SJCRH30 (cell line): ENCODE data around the gene DCLK1. TPM values are rescaled to one million over a fixed set of nuclear protein-coding genes. Genes with fewer than 3 reads are reported as not detected.

ENCODE experiments used
- DNase-seq, 2 experiments: peaks; one replicate each; pipeline ENCODE4 v3.0.0-alpha.2; 2015 to 2020
- H3K27ac ChIP-seq: fragments of 250-450 bp; sonication (Bioruptor Pico); 2 replicates; pipeline ENCODE4 v1.5.1; 2020; ENCODE audit warnings: mild to moderate bottlenecking, moderate library complexity
- H3K27me3 ChIP-seq: fragments of 250-450 bp; sonication (Bioruptor Pico); 2 replicates; pipeline ENCODE4 v1.5.1; 2020; ENCODE audit warnings: mild to moderate bottlenecking, moderate library complexity
- H3K36me3 ChIP-seq: fragments of 250-450 bp; sonication (Bioruptor Pico); 2 replicates; pipeline ENCODE4 v1.5.1; 2020; ENCODE audit warnings: mild to moderate bottlenecking, moderate library complexity
- H3K4me1 ChIP-seq: fragments of 250-450 bp; sonication (Bioruptor Pico); 2 replicates; pipeline ENCODE4 v1.5.1; 2020; ENCODE audit warnings: mild to moderate bottlenecking, moderate library complexity
- H3K4me3 ChIP-seq: fragments of 250-450 bp; sonication (Bioruptor Pico); 2 replicates; pipeline ENCODE4 v1.5.1; 2020; ENCODE audit warnings: mild to moderate bottlenecking, moderate library complexity
- H3K9me3 ChIP-seq: fragments of 250-450 bp; sonication (Bioruptor Pico); replicated peaks from 2 replicates; pipeline ENCODE4 v1.5.1; 2020; ENCODE audit warnings: mild to moderate bottlenecking, moderate library complexity
- total RNA-seq: library from RNA; depleted of rRNA; stranded (reverse); fragments of >200 nt; shearing (Covaris generic); gene quantifications from 2 replicates; pipeline ENCODE4 v1.2.3, GENCODE V29; 2014

Gene DCLK1
- total RNA-seq, 1 experiment from 2014 or later, result 17.9 TPM

DNA sequence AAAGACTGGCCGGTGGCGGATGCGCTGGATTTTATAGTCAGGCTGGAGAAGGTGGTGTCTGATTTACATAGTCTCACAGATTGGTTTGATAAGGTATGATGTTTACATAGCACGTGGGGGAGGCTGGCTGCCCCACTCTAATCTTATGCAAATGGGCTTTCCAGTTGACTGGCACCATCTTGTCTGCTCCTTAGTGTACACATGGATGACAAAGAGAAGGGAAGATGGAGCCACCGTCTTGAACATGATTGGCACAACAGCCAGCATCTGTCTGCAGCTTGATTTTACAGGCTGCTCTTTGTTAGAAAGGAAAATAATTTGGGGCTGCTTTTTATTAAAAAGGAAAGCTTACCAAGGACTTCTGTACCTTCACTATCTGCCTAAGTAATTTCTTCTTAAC, 389.5 kb downstream of the DCLK1 start:
- no peak for DNase-seq
- peaks cover 10% of the 10 kb centered on the region for H3K4me1 ChIP-seq
- no peak overlapping the region for H3K27ac ChIP-seq
- H3K27me3 ChIP-seq, result no peaks in the 10 kb centered on the region
- H3K36me3 ChIP-seq, result no peaks in the 10 kb centered on the region
- no peaks in the 10 kb centered on the region for H3K9me3 ChIP-seq
- no peak overlapping the region for H3K4me3 ChIP-seq

DNA sequence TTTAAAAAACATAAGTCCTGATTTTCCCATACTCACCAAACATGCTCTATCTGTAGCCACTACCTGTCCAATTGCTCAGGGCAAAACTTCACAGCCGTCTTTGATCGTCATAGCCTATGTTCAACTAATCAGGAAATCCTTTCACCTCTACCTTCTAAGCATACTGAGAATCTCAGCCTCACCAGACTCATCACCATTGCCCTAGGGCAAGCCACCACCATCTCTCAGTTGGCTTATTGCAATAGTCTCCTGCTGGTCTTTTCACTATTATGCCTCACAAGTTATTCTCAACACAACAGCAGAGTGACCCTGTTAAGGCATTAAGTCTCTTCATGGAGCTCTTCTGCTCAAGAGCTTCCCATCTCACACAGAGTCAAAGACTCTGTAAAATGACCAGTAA, 394.3 kb downstream of the DCLK1 start:
- Histone ChIP-seq H3K27me3 (no peaks in the 10 kb centered on the region), H3K9me3 (no peaks in the 10 kb centered on the region), H3K4me3 (no peak overlapping the region), H3K36me3 (no peaks in the 10 kb centered on the region), H3K27ac (no peak overlapping the region), H3K4me1 (peaks cover 25% of the 10 kb centered on the region)
- no peak for DNase-seq

DNA sequence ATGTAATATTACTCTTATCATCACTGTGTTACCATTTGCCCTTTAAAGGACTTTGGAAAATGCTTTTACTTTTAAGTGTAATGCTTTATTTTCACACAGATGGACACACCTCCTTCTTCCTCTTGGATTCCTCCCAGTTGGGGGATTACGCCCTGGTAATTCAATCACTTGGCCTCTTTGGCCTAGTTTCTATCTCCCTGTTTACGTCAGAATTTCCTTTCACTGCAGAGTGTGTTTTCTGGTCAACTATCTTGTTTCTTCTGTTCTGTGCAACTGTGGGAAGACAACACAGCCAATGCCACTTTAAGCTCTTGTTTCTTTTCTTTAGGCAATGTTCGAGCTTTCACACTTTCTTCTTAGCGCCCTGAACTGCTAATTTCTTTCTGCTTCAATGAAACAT, 397.4 kb downstream of the DCLK1 start:
- Histone ChIP-seq H3K4me1 (peaks cover 15% of the 10 kb centered on the region), H3K9me3 (no peaks in the 10 kb centered on the region), H3K27me3 (no peaks in the 10 kb centered on the region), H3K36me3 (no peaks in the 10 kb centered on the region), H3K27ac (no peak overlapping the region), H3K4me3 (no peak overlapping the region)
- peak; percentile 21 to 65 for DNase-seq

DNA sequence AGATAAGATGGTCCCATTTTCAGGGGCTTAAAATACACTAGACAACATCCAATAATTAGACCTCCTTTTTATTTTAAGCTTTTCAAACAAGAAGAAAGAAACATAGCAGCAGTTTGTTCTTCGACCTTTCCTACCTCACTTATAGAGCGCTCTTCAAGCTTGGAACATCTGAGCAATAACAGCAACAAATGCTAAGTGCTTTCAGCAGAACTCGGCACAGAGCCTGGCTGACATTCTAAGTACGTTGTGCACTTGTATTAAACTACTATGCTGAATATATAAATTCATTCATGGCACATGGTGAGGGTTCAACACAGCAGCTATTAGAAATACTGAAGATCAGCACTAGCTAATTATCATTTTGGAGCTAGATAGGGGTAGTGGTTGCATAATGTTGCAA, 398.6 kb downstream of the DCLK1 start:
- Histone ChIP-seq H3K4me1 (peaks cover 15% of the 10 kb centered on the region), H3K9me3 (no peaks in the 10 kb centered on the region), H3K27me3 (no peaks in the 10 kb centered on the region), H3K36me3 (no peaks in the 10 kb centered on the region), H3K27ac (no peak overlapping the region), H3K4me3 (no peak overlapping the region)
- DNase-seq, result no peak

DNA sequence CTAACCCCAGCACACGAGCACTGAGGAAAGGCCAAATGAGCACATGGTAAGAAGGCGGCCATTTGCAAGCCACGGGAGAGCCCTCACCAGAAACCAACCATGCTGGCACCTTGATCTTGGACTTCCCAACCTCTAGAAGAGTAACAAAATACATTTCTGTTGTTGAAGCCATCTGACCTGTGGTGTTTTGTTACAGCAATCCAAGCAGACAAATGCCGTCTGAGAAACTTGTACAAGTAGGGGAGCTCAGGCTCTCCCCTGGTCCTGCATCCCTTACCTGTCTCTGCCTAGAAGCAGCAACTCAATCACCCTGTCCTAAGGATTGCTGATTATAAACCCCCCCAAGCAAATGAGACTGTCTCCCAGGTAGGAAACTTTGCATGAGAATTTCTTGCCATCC, 399.7 kb downstream of the DCLK1 start:
- Histone ChIP-seq H3K27ac (no peak overlapping the region), H3K9me3 (no peaks in the 10 kb centered on the region), H3K4me3 (no peak overlapping the region), H3K36me3 (no peaks in the 10 kb centered on the region), H3K4me1 (peaks cover 15% of the 10 kb centered on the region), H3K27me3 (no peaks in the 10 kb centered on the region)
- no peak for DNase-seq

DNA sequence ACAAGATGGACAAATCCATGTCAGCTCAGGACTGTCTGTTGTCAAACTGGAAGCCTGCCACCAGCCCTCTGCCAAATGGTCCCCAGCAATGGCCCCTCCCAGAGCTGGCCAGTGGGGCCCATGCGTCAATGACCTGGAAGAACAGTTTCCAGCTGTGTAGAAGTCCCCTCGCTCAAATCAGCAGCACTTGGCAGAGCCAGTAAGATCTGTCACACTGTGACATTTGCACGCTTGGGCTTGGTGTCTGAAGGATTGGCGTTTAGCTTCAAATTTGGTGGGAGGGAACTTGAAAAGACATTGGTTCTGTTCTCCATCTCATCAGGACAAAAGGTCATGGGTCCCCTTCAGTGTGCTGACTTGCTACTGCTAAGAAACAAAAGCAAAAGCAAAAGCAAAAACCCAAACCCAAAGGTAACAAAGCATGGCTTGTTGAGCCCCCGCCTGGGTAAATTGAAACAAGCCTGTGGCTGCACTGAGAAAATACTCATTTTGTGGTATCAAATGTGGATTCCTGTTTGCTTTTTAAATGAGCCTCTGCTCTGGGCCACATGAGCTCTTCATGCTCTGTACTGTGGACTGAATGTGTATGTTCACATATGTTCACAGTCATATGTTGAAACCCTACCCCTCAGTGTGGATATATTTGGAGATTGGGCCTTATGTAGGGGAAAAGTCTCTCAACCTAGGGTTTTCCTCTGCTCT, 401.1 kb downstream of the DCLK1 start:
- no peak overlapping the region for H3K27ac ChIP-seq
- no peak overlapping the region for H3K4me3 ChIP-seq
- no peaks in the 10 kb centered on the region for H3K36me3 ChIP-seq
- H3K9me3 ChIP-seq, result no peaks in the 10 kb centered on the region
- H3K4me1 ChIP-seq, result peaks cover 15% of the 10 kb centered on the region
- DNase-seq, result no peak
- H3K27me3 ChIP-seq, result no peaks in the 10 kb centered on the region

DNA sequence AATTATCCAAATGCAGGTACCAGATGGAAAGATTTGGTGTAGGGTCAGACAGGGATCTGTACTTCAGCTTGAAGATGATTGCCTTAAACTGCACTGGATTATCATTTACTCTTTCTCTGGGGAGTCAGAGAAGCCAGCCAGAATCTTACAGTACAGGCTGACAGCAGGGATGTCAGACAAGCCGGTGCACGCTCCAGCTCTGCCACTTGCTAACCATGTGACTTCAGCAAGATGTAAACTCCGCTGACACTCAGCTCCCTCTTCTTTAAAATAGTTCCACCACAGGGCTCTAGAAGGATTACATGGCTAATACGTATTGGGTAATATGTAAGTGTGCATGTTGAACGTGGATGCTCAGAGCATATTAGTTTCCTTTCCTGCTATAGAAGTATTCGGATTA, 403.3 kb downstream of the DCLK1 start:
- Histone ChIP-seq H3K27ac (no peak overlapping the region), H3K4me3 (no peak overlapping the region), H3K4me1 (no peaks in the 10 kb centered on the region), H3K9me3 (no peaks in the 10 kb centered on the region), H3K36me3 (no peaks in the 10 kb centered on the region), H3K27me3 (no peaks in the 10 kb centered on the region)
- DNase-seq, result no peak

DNA sequence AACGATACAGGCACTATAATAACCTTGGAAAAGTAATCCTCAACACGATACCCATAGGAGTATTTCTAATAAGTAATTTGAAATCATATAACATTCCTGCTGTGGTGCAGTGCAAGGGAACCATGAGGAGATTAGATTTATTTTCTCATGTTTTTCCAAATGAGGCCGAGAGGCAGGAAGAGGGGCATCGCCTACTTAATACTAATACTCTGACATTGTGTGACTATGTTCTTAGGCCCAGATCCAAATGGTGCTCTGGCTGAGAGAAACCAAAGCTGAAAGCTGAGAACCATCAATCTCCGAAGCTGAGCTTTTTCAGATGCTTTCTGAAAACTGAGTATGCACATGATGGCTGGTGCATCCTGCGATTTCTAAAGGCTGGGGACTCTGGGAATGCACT, 406.7 kb downstream of the DCLK1 start:
- no peaks in the 10 kb centered on the region for H3K4me1 ChIP-seq
- H3K27ac ChIP-seq, result no peak overlapping the region

DNA sequence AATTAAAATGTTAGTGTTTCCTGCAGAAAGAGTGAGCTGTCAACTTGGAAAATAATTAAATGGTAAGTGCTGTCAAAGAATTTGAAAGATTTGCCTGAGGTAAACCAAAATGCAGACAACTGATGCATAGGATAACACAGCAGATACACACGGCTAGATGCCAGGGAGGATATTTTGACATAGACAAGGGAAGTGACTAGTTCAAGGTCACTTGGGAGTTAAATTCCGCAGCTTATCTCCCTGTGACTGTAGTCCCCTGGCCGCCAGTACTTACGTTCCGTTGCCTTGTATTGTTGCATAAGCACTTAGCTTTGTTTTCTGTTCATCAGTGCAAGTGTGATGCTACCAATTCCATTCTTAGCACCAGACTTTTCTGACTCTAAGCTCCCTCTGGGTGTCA, 407.4 kb downstream of the DCLK1 start:
- no peak overlapping the region for H3K4me3 ChIP-seq
- no peaks in the 10 kb centered on the region for H3K36me3 ChIP-seq
- no peaks in the 10 kb centered on the region for H3K27me3 ChIP-seq
- no peak for DNase-seq
- H3K4me1 ChIP-seq, result no peaks in the 10 kb centered on the region
- no peak overlapping the region for H3K27ac ChIP-seq
- no peaks in the 10 kb centered on the region for H3K9me3 ChIP-seq

More for the DNA sequence above, 406.7 kb downstream of the DCLK1 start:
- Histone ChIP-seq H3K27me3 (no peaks in the 10 kb centered on the region), H3K4me3 (no peak overlapping the region), H3K9me3 (no peaks in the 10 kb centered on the region), H3K36me3 (no peaks in the 10 kb centered on the region)
- DNase-seq, result no peak

DNA sequence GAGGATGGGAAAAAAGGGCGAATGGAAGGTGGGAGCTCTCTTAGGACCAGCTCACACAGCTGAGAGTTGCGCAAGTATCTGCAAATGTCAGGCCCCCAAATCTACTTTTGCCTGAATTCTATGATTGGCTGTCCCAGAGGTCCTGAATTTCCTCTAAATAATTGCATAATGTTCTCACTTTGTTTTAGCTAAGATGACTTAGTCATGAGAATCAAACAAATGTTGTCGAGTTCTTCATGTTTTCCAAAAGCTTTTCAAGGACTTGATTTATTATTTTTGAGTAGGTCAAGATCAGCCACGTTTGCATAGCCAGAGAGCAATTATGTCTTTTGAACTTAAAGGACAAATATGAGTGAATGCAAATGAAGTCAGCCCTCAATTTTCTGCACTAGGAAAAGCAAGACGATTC, 408.1 kb downstream of the DCLK1 start:
- Histone ChIP-seq H3K27ac (no peak overlapping the region), H3K9me3 (no peaks in the 10 kb centered on the region)

DNA sequence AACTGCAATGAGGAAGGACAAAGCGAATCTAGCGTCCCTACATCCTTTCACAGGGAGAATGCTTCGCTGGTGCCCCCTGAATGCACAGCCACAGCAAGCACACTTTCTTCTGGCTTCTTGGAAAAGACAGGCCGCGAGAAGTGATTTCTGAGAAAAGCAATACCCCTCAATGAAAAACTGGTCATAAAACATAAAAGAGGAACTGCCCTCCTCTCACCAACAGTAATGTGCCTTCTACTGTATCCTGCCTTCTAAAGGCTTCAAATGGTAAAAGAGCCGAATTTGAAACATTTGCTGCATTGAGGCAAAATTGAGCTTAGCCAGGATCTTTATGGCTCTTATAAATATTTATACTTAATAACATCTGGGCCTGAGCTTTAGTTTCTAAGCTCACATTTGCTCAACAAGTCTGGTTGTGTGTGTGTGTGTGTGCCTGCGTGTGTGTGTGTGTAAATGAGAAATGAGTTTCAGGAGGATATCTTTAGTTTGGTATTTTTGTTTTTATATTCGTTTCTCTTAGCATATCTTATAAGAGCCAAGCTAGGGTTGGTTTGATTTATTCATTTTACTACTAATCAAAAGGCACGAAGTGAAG, 408.6 kb downstream of the DCLK1 start:
- DNase-seq, result no peak
- H3K27ac ChIP-seq, result no peak overlapping the region
- H3K36me3 ChIP-seq, result no peaks in the 10 kb centered on the region
- H3K4me3 ChIP-seq, result no peak overlapping the region
- no peaks in the 10 kb centered on the region for H3K4me1 ChIP-seq
- no peaks in the 10 kb centered on the region for H3K9me3 ChIP-seq
- H3K27me3 ChIP-seq, result no peaks in the 10 kb centered on the region

More for the DNA sequence above, 408.1 kb downstream of the DCLK1 start:
- no peak for DNase-seq
- Histone ChIP-seq H3K27me3 (no peaks in the 10 kb centered on the region), H3K36me3 (no peaks in the 10 kb centered on the region), H3K4me1 (no peaks in the 10 kb centered on the region), H3K4me3 (no peak overlapping the region)

DNA sequence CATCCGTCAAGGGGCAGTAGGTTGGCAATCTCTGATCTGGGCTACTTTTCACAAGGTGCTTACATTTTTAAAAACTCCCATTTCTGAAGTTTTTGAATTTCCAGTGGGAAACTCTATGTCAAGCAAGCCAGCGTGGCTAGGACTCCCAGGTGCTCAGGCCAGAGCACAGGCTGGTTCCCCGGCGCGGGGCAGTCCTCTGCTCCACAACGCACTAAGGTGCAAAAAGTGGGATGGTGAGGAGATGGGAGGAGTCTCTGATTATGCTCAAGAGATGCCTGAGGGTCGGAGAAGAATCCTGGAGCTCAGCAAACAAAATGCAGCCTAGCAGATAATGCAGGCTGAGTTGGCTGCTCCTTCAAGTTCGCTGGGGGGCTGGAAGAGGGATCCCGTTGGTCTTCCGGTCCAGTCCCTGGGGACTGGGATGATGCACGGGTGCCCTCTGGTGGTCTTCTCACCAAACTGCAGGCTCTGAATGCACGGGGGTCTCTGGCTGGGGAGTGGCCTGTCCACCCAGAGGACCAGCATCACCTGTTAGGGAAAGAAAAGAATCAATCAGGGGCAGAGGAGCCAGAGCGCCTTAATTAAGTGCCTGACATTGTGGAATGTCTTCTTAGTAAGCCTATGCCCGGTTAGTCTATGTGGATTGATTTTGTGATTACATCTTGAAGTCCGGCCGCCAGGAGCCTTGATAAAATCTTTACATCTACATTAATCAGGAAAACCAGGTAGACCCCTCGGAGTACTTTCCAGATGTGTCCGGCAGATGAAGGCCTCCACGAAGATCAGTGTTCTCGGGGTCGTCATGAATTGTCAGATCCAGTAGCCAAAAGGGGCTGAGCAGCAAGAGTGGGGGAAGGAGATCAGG, 410.3 kb downstream of the DCLK1 start:
- peak; percentile 76 to 92 for DNase-seq
- Histone ChIP-seq H3K27ac (no peak overlapping the region), H3K4me1 (no peaks in the 10 kb centered on the region)

DNA sequence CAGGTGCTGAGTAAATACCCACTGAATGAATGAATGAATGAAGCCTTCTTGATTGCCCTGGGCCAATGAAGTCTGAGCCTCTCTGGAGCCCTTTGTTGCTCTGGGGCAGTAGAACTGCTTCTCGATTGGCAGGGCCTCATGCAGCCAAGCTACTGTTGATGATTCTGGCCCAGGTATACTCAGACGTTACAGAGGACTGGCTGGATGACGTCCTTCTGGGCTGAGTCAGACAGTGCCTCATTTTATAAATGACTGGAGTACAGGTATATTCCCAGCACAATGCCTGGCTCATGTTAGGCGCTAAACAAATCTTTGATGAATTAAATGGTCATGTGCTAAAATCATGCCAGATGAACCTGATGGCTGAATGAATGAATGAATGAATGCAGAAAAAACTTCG, 410.9 kb downstream of the DCLK1 start:
- Histone ChIP-seq H3K4me1 (no peaks in the 10 kb centered on the region), H3K27ac (no peak overlapping the region), H3K9me3 (no peaks in the 10 kb centered on the region)

More for the DNA sequence above, 410.3 kb downstream of the DCLK1 start:
- no peaks in the 10 kb centered on the region for H3K9me3 ChIP-seq
- peak overlapping the region; percentile 12; the same call in 1 of the 2 replicates for H3K4me3 ChIP-seq
- no peaks in the 10 kb centered on the region for H3K36me3 ChIP-seq
- H3K27me3 ChIP-seq, result no peaks in the 10 kb centered on the region

More for the DNA sequence above, 410.9 kb downstream of the DCLK1 start:
- no peaks in the 10 kb centered on the region for H3K27me3 ChIP-seq
- no peak for DNase-seq
- no peak overlapping the region for H3K4me3 ChIP-seq
- no peaks in the 10 kb centered on the region for H3K36me3 ChIP-seq
